ENCODE data around the gene MAP2K2. TPM values are rescaled to one million over a fixed set of nuclear protein-coding genes. Genes with fewer than 3 reads are reported as not detected.

The MAP2K2 gene
- polyA plus RNA-seq, 1 donor from 2014 or later = 95.5 TPM

DNA sequence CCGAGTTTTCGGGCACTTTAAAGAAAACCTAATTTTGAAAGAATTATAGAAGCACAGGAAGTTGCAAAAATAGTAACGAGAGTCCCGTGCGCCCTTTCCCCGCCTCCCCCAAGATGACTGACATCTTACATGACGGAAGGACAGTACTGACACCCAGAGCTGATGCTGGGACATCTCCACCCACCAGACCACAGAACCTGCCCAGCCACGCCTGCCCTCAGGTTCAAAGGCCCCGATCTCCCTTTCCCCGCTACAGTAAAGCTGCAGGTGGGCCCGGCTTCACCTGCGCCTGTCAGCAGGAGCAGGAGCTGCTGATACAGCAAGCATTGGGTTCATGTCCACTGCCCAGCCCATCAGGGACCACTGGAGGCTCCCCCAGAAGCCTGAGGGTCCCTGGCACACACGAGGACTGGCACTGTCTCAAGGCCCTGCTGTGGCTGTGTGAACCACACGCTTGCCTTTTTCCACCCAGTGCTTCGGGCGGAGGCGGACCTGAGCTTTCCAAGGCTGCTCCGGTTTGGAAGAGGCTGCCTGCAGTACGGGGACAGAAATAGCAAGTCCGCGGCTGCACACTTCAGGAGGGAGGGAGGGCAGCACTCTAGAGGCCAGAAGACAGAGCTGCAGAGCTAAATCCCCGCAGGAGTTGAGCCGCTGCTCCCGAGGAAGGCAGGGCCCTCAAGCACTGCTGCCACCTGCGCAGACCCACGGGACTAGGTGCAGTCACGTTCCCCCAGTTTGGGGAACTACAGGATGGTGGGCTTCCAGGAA is 8.7 kb downstream of the MAP2K2 start:
- Histone ChIP-seq H3F3A (ENCODE audit: insufficient read depth, low read length, poor library complexity, severe bottlenecking) (no peaks in the 10 kb centered on the region), H3K36me3 (ENCODE audit: insufficient read depth, low read length) (no peaks in the 10 kb centered on the region), H3K9me2 (ENCODE audit: insufficient read depth, low read length) (no peaks in the 10 kb centered on the region), H3K9me3 (ENCODE audit: low read length) (no peaks in the 10 kb centered on the region), H4K20me1 (ENCODE audit: insufficient read depth) (no peaks in the 10 kb centered on the region), H3K27me3 (ENCODE audit: insufficient read depth, low read depth, low read length) (no peaks in the 10 kb centered on the region), H3K9ac (ENCODE audit: low read length) (no peak overlapping the region), H2AFZ (ENCODE audit: low read depth, low read length) (no peak overlapping the region), H3K4me2 (ENCODE audit: low read length) (no peak overlapping the region), H3K4me3 (ENCODE audit: low read length) (no peak overlapping the region), H3K79me2 (replicated peaks; ENCODE audit: insufficient read depth, low read length) (no peaks in the 10 kb centered on the region), H3K27ac (ENCODE audit: low read length) (no peak overlapping the region)
- TF ChIP-seq POLR2AphosphoS5 (IDR thresholded peaks at IDR 0.05) (no peak), SMC3 (conservative IDR thresholded peaks at IDR 0.05; ENCODE audit: poor library complexity) (no peak), RAD21 (conservative IDR thresholded peaks at IDR 0.05) (no peak), REST (IDR thresholded peaks at IDR 0.05; ENCODE audit: borderline replicate concordance) (no peak), EP300 (conservative IDR thresholded peaks at IDR 0.05; ENCODE audit: poor library complexity, severe bottlenecking) (no peak), TAF1 (IDR thresholded peaks at IDR 0.05; ENCODE audit: low read depth) (no peak)

- Histone ChIP-seq H3K9me3 (ENCODE audit: low read length) (no peaks in the 10 kb centered on the region), H3K27me3 (ENCODE audit: insufficient read depth, low read depth, low read length) (no peaks in the 10 kb centered on the region), H3K36me3 (ENCODE audit: insufficient read depth, low read length) (no peaks in the 10 kb centered on the region), H3K9me2 (ENCODE audit: insufficient read depth, low read length) (no peaks in the 10 kb centered on the region), H4K20me1 (ENCODE audit: insufficient read depth) (no peaks in the 10 kb centered on the region), H3K9ac (ENCODE audit: low read length) (no peak overlapping the region), H3F3A (ENCODE audit: insufficient read depth, low read length, poor library complexity, severe bottlenecking) (no peaks in the 10 kb centered on the region), H3K27ac (ENCODE audit: low read length) (no peak overlapping the region), H3K4me3 (ENCODE audit: low read length) (no peak overlapping the region), H2AFZ (ENCODE audit: low read depth, low read length) (no peak overlapping the region), H3K79me2 (replicated peaks; ENCODE audit: insufficient read depth, low read length) (no peaks in the 10 kb centered on the region), H3K4me2 (ENCODE audit: low read length) (no peak overlapping the region)
- TF ChIP-seq POLR2AphosphoS5 (IDR thresholded peaks at IDR 0.05) = no peak
- TF ChIP-seq MXI1 (conservative IDR thresholded peaks at IDR 0.05; ENCODE audit: poor library complexity, severe bottlenecking) = no peak
- TF ChIP-seq SMC3 (conservative IDR thresholded peaks at IDR 0.05; ENCODE audit: poor library complexity) = no peak
Measured at GRCh38 chr19:4114181-4114580, 9.7 kb downstream of the MAP2K2 start.

DNA sequence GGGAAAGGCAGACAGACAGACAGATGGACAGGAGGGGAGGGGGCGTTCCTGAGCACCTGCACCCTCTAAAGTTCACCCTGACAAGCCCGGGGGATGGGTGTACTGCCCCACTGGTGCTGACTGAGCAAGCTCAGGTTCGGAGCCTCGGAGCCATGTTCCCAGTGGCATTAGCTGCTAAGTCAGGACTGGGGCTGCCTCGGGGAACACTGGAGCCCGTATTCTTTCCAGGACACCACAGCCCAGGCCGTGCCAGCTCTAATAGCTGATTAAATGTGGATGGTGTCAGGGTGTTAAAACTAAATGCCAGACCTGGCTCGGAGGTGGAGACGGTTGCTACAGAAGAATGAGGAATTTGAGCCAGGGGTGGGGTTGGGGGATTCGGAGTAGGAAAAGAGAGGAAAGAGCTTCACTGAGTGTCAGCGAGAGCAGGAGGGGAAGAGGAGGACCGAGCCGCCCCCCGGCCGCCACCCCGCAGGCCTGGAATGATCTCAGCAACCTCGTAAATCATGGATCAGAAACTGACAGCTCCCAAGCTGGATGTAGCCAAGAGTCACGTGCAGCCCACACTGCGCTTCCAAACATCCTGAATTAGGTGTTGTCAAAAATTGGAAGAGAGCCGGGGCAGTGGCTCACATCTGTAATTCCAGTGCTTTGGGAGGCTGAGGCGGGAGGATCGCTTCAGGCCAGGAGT is 10.4 kb downstream of the MAP2K2 start:
- Histone ChIP-seq H3K79me2 (replicated peaks; ENCODE audit: insufficient read depth, low read length) (no peaks in the 10 kb centered on the region), H3F3A (ENCODE audit: insufficient read depth, low read length, poor library complexity, severe bottlenecking) (no peaks in the 10 kb centered on the region), H3K9ac (ENCODE audit: low read length) (no peak overlapping the region), H3K27me3 (ENCODE audit: insufficient read depth, low read depth, low read length) (no peaks in the 10 kb centered on the region), H3K4me2 (ENCODE audit: low read length) (no peak overlapping the region), H3K36me3 (ENCODE audit: insufficient read depth, low read length) (no peaks in the 10 kb centered on the region), H4K20me1 (ENCODE audit: insufficient read depth) (no peaks in the 10 kb centered on the region), H3K4me3 (ENCODE audit: low read length) (no peak overlapping the region), H3K9me2 (ENCODE audit: insufficient read depth, low read length) (no peaks in the 10 kb centered on the region), H2AFZ (ENCODE audit: low read depth, low read length) (no peak overlapping the region), H3K9me3 (ENCODE audit: low read length) (no peaks in the 10 kb centered on the region), H3K27ac (ENCODE audit: low read length) (no peak overlapping the region)
- TF ChIP-seq CTCF (IDR thresholded peaks at IDR 0.05; ENCODE audit: poor library complexity, severe bottlenecking) = no peak
- TF ChIP-seq REST (IDR thresholded peaks at IDR 0.05; ENCODE audit: borderline replicate concordance) = no peak
- no peak for TF ChIP-seq SMC3 (conservative IDR thresholded peaks at IDR 0.05; ENCODE audit: poor library complexity)
- TF ChIP-seq MXI1 (conservative IDR thresholded peaks at IDR 0.05; ENCODE audit: poor library complexity, severe bottlenecking) = no peak
- TF ChIP-seq EP300 (conservative IDR thresholded peaks at IDR 0.05; ENCODE audit: poor library complexity, severe bottlenecking) = no peak
- no peak for TF ChIP-seq POLR2AphosphoS5 (IDR thresholded peaks at IDR 0.05)
- no peak for TF ChIP-seq EZH2 (IDR thresholded peaks at IDR 0.05; ENCODE audit: borderline replicate concordance, insufficient read depth, low read length, poor library complexity, severe bottlenecking)
- no peak for TF ChIP-seq RAD21 (conservative IDR thresholded peaks at IDR 0.05)
- TF ChIP-seq TAF1 (IDR thresholded peaks at IDR 0.05; ENCODE audit: low read depth) = no peak

Measured in neural cell (in vitro differentiated cells).